ENCODE data around the gene PVALB.

PVALB gene

DNA sequence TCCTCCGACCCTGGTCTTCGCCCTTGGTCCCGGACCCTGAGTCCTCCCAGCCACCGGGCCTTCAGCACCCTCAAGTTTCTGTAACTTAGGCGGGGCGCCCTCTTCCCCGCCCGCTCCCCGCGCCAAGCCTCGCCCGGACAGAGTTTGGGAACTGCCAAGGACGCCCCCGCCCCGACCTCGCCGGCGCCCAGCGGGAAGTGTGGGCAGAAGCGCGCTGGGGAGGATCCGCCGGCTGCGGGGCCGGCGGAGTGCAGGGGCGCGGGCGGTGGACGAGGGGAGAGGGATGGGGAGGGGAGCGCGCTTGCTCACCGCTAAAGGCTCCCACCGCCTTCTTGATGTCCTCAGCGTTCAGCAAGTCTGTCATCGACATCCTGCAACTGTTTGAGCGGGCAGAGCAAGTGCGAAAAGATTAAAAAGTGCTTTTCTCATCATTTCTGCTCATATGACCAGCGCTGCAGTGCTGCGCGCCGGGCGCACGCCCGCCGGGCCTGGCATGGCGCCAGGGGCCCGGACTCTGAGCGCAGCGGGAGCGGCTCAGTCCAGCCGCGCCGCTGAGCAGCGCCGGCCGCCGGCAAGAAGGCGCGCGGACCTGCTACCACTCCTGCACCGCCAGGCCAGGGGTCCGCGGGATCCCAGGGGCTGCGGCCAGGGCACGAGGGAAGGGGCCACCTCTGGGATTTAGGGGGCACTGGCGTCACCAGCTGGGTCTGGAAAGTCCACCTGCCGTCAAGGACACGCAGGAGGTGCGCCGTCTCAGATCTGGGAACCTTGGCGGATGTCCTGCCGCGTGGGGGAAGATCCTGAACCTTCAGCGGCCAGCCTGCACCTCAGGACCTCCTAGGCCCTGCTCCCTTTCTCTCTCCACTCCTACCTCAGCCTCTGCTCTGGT is at the start of gene PVALB:
Gene PVALB (minus strand): TSS at position 400 of the 889 bp plus-strand sequence. CDS start 30 bp downstream, at position 370.
- H3K4me3 ChIP-seq (replicated peaks; ENCODE audit: low read depth, low read length) = no peak within 1 kb of the TSS
- no peak for TF ChIP-seq CTCF (IDR thresholded peaks at IDR 0.05; ENCODE audit: low read length, missing control alignments)
- DNase-seq (ENCODE audit: low read depth) = peak; percentile 42

- DNase-seq (ENCODE audit: low read depth) = peak; percentile 35
- TF ChIP-seq CTCF (IDR thresholded peaks at IDR 0.05; ENCODE audit: low read length, missing control alignments) = no peak
- H3K4me3 ChIP-seq (replicated peaks; ENCODE audit: low read depth, low read length) = no peak overlapping the region
Observed at GRCh38 chr22:36865346-36865745, 48.5 kb upstream of the PVALB start.

- TF ChIP-seq CTCF (IDR thresholded peaks at IDR 0.05; ENCODE audit: low read length, missing control alignments) = no peak
- no peak for DNase-seq (ENCODE audit: low read depth)
- H3K4me3 ChIP-seq (replicated peaks; ENCODE audit: low read depth, low read length) = no peak overlapping the region
Observed at GRCh38 chr22:36864454-36865215, 47.8 kb upstream of the PVALB start.

DNA sequence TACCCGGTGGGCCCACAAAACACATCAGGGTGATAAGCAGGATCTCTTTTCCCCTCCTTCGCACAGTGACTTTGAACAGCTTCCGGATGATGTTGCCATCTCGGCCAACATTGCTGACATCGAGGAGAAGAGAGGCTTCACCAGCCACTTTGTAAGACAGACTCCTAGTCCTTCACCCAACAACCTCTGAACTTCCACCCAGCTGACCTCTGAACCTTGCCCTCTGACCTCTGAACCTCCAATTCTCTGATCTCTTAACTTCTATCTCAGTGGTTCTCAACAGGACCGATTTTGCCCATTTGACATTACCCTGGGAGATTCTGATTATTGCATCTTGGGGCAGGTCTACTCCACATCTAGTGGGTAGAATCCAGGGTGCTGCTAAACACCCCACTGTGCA is 47.1 kb upstream of the PVALB start:
- DNase-seq (ENCODE audit: low read depth) = no peak
- H3K4me3 ChIP-seq (replicated peaks; ENCODE audit: low read depth, low read length) = no peak overlapping the region
- TF ChIP-seq CTCF (IDR thresholded peaks at IDR 0.05; ENCODE audit: low read length, missing control alignments) = no peak

DNA sequence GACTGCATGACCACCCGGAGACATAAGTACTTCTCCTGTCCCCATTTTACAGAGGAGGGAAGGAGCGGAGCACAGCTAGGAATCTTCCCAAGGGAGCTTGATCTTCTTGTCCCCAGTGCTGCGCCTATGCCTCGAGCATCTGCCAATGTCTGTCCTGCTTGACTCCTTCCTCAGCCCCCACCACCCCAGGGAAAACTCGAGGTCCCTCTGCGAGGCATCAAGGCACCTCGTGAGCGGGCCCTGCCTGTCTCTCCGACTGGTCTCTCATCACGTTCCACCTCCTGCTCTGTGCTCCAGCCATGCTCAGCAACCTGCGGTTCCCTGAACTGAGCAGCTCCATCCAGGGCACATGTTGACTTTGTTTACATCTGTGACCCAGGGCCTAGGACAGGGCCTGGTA is 46.4 kb upstream of the PVALB start:
- H3K4me3 ChIP-seq (replicated peaks; ENCODE audit: low read depth, low read length) = no peak overlapping the region
- no peak for TF ChIP-seq CTCF (IDR thresholded peaks at IDR 0.05; ENCODE audit: low read length, missing control alignments)
- DNase-seq (ENCODE audit: low read depth) = no peak

DNA sequence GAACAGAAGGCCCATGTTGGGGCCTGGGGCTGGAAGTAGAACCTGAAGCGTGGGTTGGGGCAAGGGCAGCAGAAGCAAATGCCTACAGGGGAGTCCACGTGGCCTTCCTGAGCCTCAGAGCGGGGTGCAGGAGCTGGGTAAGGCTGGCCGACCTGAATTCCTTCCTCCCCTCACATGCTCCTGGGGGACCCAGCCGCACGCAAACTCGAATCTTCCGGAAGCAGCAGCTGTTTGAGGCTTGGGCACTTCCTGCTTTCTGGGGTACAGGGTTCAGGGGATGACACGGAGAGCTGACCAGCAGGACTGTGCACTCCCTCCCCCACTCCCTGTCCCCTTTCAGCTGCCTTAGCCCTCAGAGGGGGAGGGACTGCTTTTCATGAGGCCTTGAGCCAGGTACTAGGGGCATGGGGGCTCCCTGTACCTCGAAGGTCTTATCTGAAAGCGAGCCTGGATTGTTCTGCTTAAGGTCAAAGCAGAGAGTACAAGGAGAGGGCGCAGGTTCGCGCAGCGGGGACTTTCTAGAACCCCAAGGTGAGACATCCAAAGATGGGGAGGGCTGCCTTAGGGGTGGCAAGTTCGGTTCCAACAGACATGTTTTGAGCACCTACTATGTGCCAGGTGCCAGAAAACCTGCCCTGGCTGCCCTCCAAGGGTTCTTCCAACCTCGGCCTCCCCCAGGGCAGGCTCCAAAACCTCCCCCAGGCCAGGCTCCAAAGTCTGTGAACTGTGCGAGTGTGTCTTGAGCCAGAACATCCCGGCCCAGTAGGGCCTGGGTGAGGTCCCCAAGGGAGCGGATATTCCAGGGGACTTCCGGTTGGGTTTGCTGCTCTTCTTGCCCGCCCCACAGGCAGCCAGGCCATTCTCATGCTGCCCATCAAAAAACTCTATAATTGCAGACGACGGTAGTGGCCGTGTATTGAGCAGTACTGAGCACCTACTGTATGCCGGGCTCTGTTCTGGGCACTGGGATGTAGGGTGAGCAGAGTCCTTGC is 45.7 kb upstream of the PVALB start:
- no peak for TF ChIP-seq CTCF (IDR thresholded peaks at IDR 0.05; ENCODE audit: low read length, missing control alignments)
- H3K4me3 ChIP-seq (replicated peaks; ENCODE audit: low read depth, low read length) = no peak overlapping the region
- no peak for DNase-seq (ENCODE audit: low read depth)
